Epithelial cell of proximal tubule (primary cell): ENCODE results near the gene ADCY3. TPM values are rescaled to one million over a fixed set of nuclear protein-coding genes. Genes with fewer than 3 reads are reported as not detected.

Experiments
- DNase-seq: peaks from one replicate; pipeline ENCODE4 v3.0.0-alpha.2; 2011; ENCODE audit warnings: low read depth
- H3K4me3 ChIP-seq: 2 replicates; pipeline ENCODE4 v1.5.1; 2011; ENCODE audit warnings: low read depth, mild to moderate bottlenecking, low read length
- CTCF ChIP-seq: conservative IDR thresholded peaks from 2 replicates; pipeline ENCODE4 v1.5.1; 2012; ENCODE audit warnings: low read depth, mild to moderate bottlenecking, low read length
- total RNA-seq: library from RNA; depleted of rRNA; stranded (reverse); fragments of >200 nt; gene quantifications from 2 replicates; pipeline ENCODE4 v1.2.3, GENCODE V29; 2015

The ADCY3 gene
- total RNA-seq, 1 donor from 2014 or later: 18.7 TPM

GRCh38 chr2:24887307-24887874, 32.6 kb downstream of the ADCY3 start:
- TF ChIP-seq CTCF: no peak
- no peak overlapping the region for H3K4me3 ChIP-seq
- DNase-seq: no peak

- no peak for DNase-seq
- no peak overlapping the region for H3K4me3 ChIP-seq
- no peak for TF ChIP-seq CTCF
These were observed 33.2 kb downstream of the ADCY3 start for GRCh38 chr2:24886691-24887304.

GRCh38 chr2:24886126-24886501, 33.9 kb downstream of the ADCY3 start:
- DNase-seq: no peak
- no peak overlapping the region for H3K4me3 ChIP-seq
- no peak for TF ChIP-seq CTCF

GRCh38 chr2:24885221-24886125, 34.6 kb downstream of the ADCY3 start:
- no peak for TF ChIP-seq CTCF
- DNase-seq: no peak

GRCh38 chr2:24883946-24884345, 36.1 kb downstream of the ADCY3 start:
- no peak for DNase-seq
- H3K4me3 ChIP-seq: no peak overlapping the region
- no peak for TF ChIP-seq CTCF

More at GRCh38 chr2:24885221-24886125, 34.6 kb downstream of the ADCY3 start:
- no peak overlapping the region for H3K4me3 ChIP-seq

- H3K4me3 ChIP-seq: no peak overlapping the region
- no peak for DNase-seq
- peak; percentile 31 for TF ChIP-seq CTCF
These were observed 38.4 kb downstream of the ADCY3 start for GRCh38 chr2:24881623-24882022.
